ENCODE measurements around the gene RPGRIP1L.

DNA sequence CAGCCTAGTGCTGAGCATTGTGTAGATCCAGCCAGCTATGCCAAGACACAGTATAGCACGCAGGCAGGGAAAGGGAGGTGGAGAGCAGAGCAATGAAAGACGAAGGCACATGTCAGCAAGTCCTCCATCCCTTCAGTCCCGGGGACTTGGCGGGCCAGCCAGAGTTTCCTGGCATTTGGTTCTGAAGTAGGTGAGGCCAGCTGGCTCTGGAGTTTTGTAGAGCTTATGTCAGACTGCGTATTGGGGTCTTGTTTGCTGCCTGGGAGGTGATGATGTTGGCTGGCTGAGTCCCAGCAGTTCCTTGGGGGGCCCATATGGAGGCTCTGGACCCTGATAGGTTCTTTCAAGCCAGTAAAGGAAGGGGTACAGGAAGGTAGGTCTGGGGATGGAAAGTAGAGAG, 144.9 kb downstream of the RPGRIP1L start:
- TF ChIP-seq, protein P1, sequence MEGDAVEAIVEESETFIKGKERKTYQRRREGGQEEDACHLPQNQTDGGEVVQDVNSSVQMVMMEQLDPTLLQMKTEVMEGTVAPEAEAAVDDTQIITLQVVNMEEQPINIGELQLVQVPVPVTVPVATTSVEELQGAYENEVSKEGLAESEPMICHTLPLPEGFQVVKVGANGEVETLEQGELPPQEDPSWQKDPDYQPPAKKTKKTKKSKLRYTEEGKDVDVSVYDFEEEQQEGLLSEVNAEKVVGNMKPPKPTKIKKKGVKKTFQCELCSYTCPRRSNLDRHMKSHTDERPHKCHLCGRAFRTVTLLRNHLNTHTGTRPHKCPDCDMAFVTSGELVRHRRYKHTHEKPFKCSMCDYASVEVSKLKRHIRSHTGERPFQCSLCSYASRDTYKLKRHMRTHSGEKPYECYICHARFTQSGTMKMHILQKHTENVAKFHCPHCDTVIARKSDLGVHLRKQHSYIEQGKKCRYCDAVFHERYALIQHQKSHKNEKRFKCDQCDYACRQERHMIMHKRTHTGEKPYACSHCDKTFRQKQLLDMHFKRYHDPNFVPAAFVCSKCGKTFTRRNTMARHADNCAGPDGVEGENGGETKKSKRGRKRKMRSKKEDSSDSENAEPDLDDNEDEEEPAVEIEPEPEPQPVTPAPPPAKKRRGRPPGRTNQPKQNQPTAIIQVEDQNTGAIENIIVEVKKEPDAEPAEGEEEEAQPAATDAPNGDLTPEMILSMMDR (IDR thresholded peaks at IDR 0.05) = no peak
- TF ChIP-seq POLR2A (IDR thresholded peaks at IDR 0.05) = no peak

Data from tibial nerve (tissue), 3 donors.